Measurements from ENCODE around the gene RASL11A.
"Not testable (repeated sequence)": the region's sequence is repeated elsewhere in the genome, so short reads cannot be mapped to it uniquely, and the experiment has no call there.

The RASL11A gene

DNA sequence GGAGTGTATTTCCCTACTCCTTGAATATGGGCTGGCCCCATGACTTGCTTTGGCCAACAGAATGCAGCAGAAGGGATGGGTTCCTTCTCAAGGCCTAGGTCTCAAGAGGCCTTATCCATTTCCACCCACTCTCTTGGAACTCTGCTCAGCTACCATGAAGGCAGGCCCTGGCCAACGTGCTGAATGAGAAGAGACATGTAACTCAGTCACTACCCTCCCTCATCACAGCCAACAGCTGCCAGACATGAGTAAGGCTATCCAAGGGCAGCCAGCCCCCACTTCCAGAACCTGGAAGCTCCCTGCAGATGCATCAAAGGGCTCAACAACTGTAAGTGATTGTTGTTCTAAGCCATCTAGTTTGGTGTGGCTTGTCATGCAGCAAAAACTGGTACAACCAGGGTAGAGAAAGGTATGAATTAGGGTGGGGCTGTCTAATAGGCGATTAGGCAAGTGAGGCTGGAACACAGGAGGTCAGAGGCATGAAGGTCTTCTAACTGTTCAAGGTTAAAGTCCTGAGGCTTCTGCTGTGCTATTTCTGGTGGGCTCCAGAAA, 1.4 kb upstream of the RASL11A start:
- FAIRE-seq, result no peak

- FAIRE-seq, result no peak
Measured at GRCh38 chr13:27271570-27272096, 1.0 kb downstream of the RASL11A start.

- FAIRE-seq, result peak; percentile 62
Measured at GRCh38 chr13:27273658-27274425, 3.2 kb downstream of the RASL11A start.

DNA sequence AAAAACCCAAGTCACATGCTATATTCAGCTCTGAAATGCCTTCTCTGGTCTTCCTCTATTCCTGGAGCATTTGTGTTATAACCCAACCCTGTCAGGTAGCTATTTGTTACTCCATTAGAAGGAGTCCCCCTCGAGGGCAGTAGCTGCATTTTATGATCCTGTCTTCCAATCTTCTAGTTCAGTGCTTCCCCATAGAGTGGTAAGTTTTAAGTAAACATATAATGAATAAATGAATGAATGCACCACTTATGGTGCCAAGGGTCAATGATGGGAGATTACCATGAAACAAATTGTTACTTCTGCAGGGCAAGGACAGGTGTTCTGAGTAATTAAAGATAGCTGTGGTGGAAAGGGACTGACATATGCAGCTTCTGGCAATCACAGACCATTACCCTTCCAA, 4.0 kb downstream of the RASL11A start:
- FAIRE-seq, result no peak

- FAIRE-seq, result no peak
Measured at GRCh38 chr13:27276188-27276587, 5.6 kb downstream of the RASL11A start.

DNA sequence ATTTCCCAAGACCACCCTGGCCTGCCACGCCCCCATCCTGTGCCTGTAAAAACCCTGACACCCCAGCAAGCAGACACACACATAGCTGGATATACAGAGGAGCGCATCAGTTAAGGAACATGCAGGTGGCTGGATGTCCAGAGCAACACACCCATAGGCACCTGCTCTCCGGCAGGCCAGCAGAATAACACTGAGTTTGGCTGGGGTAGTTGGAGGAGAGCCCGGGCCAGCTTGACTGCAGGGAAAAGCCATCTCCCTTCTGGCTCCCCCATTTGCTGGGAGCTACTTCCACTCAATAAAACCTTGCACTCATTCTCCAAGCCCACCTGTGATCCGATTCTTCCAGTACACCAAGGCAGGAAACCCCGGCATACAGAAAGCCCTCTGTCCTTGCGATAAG, 8.9 kb downstream of the RASL11A start:
- FAIRE-seq, result no peak

- no peak for FAIRE-seq
Measured at GRCh38 chr13:27280009-27280656, 9.5 kb downstream of the RASL11A start.

GRCh38 chr13:27280841-27281240, 10.2 kb downstream of the RASL11A start:
- FAIRE-seq, result no peak

GRCh38 chr13:27281420-27281819, 10.8 kb downstream of the RASL11A start:
- FAIRE-seq, result no peak

DNA sequence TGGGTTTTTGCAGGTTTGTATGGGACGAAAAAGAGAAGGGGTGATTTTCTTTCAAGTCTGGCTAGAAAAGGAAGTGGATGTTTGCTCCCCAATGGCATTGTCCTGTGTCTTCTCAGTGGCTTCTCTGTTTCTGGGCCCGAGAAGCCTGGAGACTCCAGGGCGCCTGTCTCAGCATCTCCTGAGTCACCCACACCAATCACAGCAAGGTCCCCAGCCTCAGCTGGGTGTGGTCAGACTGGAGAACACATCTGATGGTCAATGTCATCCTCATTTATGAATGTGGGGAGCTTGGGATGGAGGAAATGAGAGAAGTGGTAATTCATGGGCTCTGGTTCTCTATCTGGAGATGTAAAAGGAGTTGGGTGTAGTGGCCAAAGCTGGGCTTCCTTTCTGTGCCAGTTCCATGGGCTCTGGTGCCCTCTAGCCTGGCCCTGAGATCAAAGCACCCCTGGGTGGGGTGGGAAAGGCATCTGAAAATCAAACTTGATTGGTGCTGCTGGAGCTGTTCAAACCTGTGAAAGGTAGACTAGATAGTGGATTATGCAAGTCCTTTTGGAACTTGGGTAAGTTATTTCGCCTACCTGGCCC, 13.4 kb downstream of the RASL11A start:
- FAIRE-seq, result no peak

- FAIRE-seq, result no peak
Measured at GRCh38 chr13:27288392-27288791, 17.8 kb downstream of the RASL11A start.

DNA sequence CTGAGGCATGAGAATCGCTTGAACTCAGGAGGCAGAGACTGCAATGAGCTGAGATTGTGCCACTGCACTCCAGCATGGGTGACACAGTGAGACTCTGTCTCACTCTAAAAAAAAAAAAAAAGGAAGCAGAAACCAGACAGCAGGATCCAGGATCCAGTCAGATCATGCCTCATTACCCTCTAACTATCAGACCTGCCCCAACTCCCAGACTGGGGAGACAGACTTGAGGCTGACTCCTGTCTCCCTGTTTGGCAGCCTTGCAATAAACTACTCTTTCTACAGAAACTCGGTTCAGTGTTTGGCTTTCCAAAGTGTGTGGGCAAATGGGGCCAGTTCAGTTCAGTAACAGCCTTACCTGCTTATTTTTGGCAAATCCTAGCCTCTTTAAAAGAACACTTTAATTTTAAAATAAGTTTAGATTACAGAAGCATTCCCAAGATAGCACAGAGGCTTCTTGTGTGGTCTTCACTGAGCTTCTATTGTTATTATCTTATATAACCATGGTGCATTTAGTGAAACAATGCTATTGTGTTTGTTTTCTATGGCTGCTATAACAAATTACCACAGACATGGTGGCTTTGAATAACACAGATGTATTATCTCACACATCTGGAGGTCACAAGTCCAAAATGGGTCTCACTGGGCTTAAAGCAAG, 18.5 kb downstream of the RASL11A start:
- FAIRE-seq, result no peak

DNA sequence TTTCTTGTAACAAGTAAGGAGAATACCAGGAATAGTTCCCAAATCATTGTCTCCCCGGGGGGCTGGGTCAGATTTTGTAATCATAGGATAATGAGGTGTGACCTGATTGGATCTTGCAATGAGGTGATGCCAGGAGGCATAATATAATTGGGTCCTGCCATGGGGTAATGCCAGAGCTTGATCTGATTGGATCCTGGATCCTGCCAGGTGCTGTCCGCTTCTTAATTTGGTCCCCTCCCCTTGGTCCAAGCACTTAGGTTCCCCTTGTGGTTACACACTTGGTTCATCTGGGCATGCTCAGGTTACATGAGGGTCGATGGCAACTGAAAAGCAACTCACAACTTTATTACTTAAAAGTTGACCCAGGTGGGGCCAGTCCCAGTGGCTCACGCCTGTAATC, 20.1 kb downstream of the RASL11A start:
- FAIRE-seq, result no peak

- not testable (repeated sequence) for FAIRE-seq
Measured at GRCh38 chr13:27291967-27292366, 21.3 kb downstream of the RASL11A start.

GRCh38 chr13:27293076-27293691, 22.6 kb downstream of the RASL11A start:
- FAIRE-seq, result no peak

GRCh38 chr13:27293873-27294515, 23.4 kb downstream of the RASL11A start:
- no peak for FAIRE-seq

- FAIRE-seq, result no peak
Measured at GRCh38 chr13:27295096-27295495, 24.5 kb downstream of the RASL11A start.

GRCh38 chr13:27295660-27296059, 25.0 kb downstream of the RASL11A start:
- FAIRE-seq, result no peak

DNA sequence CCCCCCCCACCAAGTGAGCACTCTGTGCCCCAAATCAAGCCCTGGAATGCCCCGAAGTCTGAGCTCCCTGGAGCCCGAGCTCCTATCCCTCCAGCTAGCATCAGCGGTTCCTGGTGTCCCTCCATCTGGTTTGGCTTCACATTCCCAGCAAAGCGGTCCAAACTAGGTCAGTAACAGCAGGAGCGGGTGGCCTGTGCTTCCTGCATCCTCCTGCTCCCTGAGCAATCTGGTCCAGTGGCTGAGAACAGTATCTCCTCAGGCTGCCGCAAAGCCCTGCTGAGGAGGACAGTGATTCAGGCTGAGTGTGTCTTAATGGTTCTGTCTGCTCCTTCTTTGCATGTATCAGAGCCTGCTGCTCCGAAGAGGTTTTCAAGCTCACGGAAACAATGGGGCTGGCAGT, 25.9 kb downstream of the RASL11A start:
- no peak for FAIRE-seq

- no peak for FAIRE-seq
Measured at GRCh38 chr13:27298849-27299248, 28.2 kb downstream of the RASL11A start.

DNA sequence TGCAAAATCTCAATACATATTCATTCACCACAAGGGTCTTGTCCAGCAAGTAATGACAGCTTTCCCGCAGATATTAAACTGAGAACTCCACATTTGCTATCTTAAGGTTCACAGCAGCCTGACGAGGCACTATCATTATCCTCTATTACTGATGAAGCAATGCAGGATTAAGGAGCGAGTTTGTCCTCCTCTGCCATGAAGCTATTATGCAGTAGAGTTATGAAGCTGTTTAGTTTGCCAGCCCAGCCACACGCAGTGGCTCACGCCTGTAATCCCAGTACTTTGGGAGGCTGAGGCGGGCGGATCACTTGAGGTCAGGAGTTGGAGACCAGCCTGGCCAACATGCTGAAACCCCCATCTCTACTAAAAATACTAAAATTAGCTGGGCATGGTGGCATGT, 29.8 kb downstream of the RASL11A start:
- FAIRE-seq, result not testable (repeated sequence)

All from endometrium (tissue), 2 donors.